HG03432 (cell line): Measurements from ENCODE around the gene PNPLA8.
A peak's percentile ranks its signal among the peaks of the same experiment; 100 is the strongest.

Experiments
- ATAC-seq: cut with Tn5 transposase; IDR thresholded peaks from one replicate; pipeline ENCODE4 v1.9.1; 2021; ENCODE audit warnings: mild to moderate bottlenecking, moderate library complexity; ENCODE audit not compliant: unreplicated experiment

The PNPLA8 gene

DNA sequence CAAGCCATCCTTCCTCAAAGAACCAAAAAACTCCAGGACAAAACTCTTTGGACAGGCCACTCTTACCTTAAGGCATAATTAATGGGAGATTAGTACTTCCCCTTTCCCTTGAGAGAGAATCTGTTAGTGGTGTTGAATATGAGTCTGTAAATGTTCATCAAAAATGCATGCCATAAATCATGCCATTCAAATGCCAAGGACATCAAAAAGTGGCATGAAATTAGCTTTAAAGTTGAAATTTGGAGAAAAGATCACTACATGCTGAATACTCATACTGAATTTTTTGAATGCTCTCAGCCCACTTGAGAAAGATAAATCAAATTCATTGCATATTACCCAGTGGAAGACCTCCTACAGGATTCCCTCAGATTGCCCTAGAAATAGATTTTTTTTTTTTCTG is 76.4 kb downstream of the PNPLA8 start:
- no peak for ATAC-seq

DNA sequence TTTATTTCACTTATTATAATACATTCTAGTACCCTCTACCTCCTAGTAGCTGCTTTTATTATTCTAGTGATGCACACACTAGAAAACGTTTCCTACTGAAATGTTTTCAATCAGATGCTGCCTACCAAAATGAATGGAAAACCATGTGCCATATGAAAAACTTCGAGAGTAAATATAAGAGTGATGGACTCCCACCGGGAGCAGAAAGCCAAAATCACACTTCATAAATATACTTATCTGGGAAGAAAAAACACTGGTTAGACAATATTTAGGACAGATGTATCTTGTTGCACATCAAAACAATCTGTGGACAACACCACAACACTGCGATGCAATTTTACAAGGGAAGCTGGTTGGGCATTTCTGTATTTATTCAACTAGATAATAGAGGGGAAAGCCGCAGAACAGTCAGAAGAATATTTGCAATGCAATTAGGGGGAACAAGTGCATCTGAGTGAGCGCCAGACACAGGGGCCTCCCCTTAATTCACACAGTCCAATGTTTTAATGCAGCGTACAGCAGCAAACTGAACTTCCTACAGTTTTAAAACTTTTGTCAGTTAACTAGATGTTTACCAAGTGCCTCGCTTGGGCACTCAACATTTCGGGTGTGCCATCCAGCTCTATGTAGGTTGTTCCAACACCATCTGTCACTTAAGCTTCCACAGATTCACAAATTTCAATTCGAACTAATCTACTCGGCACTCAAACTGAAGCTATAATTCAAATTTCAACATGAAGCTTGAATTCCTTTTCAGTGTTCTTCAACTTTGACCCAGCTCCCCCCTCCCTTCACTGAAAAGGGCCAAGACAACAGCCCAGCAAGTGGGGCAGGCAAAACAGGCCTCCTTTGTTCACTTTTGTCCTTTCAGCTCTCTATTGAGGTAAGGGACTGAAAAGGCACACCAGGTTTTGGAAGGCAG is 77.1 kb downstream of the PNPLA8 start:
- ATAC-seq: no peak

DNA sequence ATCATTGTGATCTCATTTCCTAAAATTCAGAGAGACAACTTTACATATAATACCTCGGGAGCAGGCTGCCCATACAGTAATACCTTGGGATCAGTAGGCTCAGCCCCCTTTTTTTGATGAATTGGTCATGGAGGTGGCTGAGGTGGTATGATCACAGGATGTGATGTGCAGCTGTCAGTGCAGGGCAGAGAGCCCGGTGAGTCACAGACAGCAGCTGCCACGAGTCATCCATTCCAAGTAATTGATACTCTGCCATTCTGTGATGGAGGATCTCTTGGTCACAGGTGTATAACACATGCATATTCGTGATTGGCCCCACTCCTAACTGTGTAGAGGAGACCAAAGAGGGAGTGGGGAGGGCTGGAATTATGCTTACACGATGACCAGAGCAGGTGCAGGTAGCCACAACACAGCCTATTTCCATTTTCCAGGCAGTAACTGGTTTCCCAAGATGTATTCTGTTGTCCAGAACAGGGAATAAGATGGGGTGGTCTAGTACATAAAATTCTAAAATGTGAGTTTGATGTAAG is 83.8 kb downstream of the PNPLA8 start:
- ATAC-seq: peak; percentile 45

DNA sequence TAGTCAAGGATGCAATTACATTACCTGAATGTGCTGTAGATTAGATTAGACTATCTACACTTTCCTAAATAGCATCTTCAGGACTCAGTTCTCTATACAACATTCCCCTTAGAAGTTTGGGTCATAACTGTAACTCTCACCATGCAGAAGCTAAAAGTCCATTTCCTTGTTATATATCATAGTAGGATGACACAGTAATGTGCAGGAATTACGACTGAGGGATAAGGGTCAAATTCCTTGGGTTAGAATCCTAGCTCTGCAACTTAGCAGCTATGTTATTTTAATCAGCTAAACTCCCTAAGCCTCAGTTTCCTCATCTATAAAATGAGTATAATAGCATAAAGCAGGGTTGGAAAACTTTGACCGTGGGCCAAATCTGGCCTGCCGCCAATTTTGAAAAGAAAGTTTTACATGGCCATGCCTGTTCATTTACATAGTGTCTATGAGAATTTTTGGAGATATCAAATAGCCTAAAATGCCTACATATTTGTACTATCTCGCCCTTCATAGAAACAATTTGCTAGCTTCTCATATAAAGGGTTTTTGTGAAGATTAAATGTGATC is 84.5 kb downstream of the PNPLA8 start:
- ATAC-seq: no peak

DNA sequence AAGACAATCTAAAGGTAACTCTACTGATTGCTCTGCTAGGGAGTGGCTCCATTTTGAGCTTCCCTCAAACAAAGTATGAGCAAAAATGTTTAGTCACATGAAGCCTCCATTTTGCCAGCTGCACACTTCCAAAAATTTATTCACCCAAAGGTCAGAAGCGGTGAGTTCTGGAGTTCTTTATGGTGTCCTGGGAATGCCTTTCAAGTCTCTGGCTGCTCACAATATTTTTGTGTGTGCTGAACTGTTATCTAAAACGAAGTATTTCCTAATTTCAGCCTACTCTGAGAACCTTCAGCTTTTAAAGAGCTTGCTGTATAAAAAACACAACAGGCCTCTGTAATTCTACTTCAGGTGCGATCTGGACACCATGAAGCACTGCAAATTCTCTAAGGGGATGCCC is 85.3 kb downstream of the PNPLA8 start:
- ATAC-seq: no peak

DNA sequence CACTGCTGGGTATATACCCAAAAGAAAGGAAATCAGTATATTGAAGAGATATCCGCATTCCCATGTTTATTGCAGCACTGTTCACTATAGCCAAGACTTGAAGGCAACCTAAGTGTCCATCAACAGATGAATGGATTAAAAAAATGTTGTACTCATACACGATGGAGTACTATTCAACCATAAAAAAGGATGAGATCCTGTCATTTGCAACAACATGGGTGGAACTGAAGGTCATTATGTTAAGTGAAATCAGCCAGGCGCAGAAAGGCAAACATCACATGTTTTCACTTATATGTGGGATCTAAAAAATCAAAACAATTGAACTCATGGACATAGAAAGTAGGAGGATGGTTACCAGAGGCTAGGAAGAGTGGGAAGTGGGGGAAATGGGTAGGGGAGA is 89.0 kb downstream of the PNPLA8 start:
- no peak for ATAC-seq

DNA sequence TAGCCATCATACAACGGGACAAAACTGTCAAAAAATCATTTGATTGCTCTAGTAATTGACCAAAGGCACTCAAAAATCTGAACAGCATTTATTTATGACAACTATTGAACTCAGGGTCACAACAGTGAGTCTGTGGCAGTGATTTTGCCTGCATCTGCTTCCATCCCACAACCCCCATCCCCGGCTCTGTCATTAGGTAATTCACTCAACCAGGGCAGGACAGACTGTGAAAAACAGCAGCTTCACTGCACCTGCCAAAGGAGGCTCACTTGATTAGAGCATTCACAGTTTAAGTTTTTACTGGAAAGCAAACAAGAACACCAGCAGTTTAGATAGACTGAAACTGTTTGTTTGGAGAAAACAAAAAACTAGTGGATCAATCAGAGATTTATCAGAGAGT is 91.9 kb downstream of the PNPLA8 start:
- ATAC-seq: no peak

DNA sequence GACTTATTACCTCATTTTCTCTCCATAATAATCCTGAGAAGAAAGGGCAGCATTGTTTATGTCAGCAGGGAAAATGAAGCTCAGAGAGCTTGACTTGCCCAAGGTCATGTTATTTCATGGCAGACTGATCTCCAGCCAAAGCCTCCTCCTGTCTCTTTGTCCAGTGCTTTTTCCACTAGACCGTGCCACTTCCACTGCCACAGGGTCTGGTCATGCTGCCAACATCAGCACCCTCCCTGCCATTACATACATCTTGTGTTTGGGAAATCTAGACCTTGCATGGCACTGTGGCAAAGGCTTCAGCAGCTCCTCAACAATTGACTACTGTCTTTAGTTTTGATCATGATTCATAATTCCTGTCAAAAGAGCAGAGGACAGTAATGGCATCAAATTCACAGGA is 94.8 kb downstream of the PNPLA8 start:
- no peak for ATAC-seq

DNA sequence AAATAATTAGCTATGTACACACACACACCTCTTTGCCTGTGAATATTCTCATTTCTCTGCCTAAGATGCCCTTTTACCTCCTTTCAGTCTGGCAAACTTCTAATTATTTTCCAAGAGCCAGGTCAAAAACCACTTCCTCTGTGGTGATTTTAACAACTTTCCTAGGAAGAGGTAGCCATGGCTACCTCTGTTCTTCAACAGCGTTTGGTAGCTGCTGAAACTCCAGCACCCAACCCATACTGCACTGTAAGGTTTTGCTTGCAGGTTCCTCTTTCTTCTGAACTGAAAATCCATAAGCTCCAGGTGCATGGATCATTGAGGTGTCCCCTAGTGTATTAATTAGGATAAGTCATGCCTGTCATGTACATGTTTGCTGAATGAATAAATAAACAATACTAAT is 95.3 kb downstream of the PNPLA8 start:
- ATAC-seq: no peak

DNA sequence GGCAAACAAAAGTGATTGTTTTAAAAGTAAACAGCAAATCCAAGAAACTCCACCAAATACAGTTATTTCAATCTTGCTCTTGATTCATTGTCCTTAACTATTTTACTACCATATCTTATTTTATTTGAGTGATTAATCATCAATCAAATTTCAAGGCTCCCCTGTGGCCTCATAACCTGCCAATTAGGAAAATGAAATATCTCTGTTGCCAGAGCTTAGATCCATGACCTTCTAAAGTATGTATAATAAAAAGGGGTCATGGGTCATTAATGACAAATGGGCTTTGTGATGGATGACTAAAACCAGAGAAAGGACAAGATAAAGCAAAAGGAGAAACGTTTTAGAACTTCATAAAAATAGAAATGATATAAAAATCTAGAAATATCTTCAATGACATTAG is 98.2 kb downstream of the PNPLA8 start:
- no peak for ATAC-seq

DNA sequence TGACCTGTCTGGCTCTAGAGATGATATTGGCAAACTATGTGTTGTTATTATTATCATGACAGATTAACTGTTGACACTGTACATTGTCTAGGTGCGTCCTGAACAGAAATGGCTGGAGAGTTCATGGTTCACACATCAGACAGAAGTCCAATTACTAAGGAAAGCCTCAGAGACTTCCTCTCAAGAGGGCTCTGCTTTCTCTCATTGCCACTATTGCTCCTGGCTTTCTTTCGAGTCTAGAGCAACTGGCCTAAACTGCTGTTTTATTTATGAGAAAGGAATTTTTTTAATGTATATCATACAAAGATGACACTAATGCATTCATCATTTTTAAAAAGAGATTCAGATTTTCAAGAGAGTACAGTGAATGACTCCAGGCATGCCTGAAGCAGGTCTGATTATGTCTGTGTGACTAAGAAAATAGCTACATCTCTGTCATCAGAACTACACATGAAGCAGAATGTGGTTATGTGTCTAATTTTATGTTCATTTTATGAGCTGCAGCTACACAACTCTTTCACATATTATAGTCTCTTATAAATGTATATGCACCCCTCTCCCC is 100.1 kb downstream of the PNPLA8 start:
- ATAC-seq: no peak

DNA sequence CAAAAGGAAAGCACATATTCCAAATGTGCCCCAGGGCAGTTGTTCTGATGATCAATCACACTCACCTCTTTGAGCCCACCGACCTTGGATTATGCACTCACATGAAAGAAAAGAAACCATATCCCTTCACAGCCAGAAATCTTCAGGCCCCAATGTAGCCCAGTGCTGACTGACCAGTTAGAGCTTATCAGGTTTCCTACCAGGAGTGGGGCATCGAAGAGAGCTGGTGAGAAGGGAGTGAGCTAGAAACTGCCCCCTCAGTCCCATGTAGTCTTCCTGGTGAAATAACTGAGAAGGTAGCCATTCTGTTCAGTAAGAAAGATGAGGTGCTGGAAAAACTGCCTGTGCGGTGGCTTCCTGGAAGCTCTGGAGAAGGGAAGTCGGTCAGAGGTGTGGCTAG is 101.9 kb downstream of the PNPLA8 start:
- no peak for ATAC-seq

DNA sequence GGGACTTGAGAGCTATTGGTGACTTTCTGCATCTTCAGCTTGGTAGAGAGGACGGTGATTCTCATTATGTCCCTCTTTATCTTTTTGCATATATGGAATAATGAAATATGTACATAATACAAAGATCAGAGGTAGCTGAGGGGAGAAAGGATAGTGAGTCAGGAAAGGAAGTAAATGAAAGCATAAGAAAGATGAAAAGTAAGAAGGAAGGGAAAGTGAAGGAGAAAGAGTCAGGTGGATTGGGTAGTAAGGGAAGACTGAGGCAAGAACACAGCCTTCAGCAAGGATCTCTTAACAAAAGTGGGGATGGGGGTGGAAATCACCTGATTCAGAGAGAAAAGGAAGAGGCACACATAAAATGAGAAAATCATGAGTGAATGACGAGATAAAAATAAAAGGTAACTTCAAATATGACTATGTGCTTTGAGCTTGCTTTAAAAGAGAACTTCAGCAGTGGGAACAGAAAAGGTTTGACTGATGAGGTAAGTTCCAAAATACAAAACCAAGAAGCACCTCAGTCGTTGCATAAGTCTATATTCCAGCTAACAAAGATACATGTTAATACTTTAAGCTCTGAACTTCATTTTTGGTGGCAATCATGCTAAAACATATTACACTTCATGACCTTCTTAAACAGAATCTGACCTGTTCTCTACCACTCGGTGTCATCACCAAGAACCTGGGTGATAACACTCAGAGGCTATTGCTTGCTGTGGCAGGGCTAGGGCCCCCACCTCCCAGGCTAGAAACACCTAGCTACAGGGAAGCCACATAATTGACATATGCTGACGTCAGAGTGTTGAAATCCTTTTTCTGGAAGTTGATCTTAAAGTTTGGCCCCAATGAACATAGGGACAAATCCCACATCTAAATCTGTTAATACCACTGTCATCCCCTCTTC is 102.6 kb downstream of the PNPLA8 start:
- ATAC-seq: no peak

DNA sequence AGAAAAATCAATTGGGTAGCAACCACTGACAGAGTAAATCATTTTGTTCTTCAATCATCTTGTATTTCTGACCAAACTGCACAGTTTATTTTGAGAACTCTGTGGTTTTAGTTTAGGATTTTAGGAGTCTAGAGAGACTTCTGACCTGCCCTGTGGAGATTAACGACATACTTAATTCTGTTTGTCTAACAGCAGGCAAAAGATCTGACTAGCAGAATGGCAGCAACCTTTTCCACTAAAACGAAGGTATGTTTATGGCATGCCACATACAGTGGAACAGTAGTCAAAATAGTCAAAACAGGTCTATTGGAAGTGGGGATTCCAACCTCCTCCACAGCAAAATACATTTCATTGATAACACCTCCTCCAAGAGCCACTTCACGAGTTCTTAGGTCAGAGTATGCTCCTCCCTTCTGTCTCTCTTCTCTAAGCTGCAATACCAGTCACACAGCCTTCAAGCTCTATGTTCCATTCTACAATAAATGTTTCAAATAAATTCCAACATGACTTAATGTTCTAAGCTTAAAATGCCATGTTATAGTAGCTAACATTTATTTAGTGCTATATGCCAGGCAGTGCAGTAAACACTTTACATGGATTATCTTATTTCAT is 104.1 kb downstream of the PNPLA8 start:
- ATAC-seq: no peak
